IMR-90 (cell line): ENCODE results near the gene CDKN1A. TPM values are rescaled to one million over a fixed set of nuclear protein-coding genes. Genes with fewer than 3 reads are reported as not detected.
"Not testable (repeated sequence)": the region's sequence is repeated elsewhere in the genome, so short reads cannot be mapped to it uniquely, and the experiment has no call there.

Experiments
- ATAC-seq: fragments of 200-7000 bp; cut with Tn5 transposase; 2 replicates; pipeline ENCODE4 v1.9.1; 2020; ENCODE audit warnings: low read depth, mild to moderate bottlenecking, moderate library complexity
- BruUV-seq: library from RNA; stranded (reverse); fragments of 400-500 nt; replicated peaks from 2 replicates; lab custom pipeline; 2021; lab: Mats Ljungman, UMichigan
- CTCF ChIA-PET: fragments of 300-600 bp; formaldehyde crosslinking; extraction: SDS; loops from one replicate; lab custom pipeline; 2021; ENCODE audit warnings: antibody characterized with exemption; lab: Yijun Ruan, JAX
- POLR2A ChIA-PET: fragments of 300-600 bp; sonication (Branson Sonifier 250); formaldehyde crosslinking; loops from one replicate; lab custom pipeline; 2022; ENCODE audit warnings: antibody characterized with exemption; ENCODE audit not compliant: unreplicated experiment; lab: Charles Lee
- DNase-seq: peaks from one replicate; pipeline ENCODE4 v3.0.0; 2013
- H2AFZ ChIP-seq: replicated peaks from 2 replicates; pipeline ENCODE3; 2013; ENCODE audit warnings: low read length, mild to moderate bottlenecking; ENCODE audit not compliant: poor library complexity
- H2AK5ac ChIP-seq: 2 replicates; pipeline ENCODE4 v1.6.1; 2013; ENCODE audit warnings: low read depth, low read length, inconsistent platforms
- H2AK9ac ChIP-seq: replicated peaks from 2 replicates; pipeline ENCODE3; 2013; ENCODE audit warnings: mild to moderate bottlenecking, low read depth, low read length, moderate library complexity; ENCODE audit not compliant: poor library complexity
- H2BK120ac ChIP-seq: 2 replicates; pipeline ENCODE4 v1.6.1; 2013; ENCODE audit warnings: low read depth, low read length, inconsistent platforms
- H2BK15ac ChIP-seq: 3 replicates; pipeline ENCODE4 v1.6.1; 2013; ENCODE audit warnings: low read depth, low read length, inconsistent platforms
- H2BK20ac ChIP-seq: 2 replicates; pipeline ENCODE4 v1.6.1; 2013; ENCODE audit warnings: low read depth, mild to moderate bottlenecking, inconsistent platforms, low read length, moderate library complexity
- H2BK5ac ChIP-seq: 2 replicates; pipeline ENCODE4 v1.6.1; 2013; ENCODE audit warnings: mild to moderate bottlenecking, low read depth, low read length, inconsistent platforms; ENCODE audit not compliant: poor library complexity, severe bottlenecking
- H3K14ac ChIP-seq: replicated peaks from 2 replicates; pipeline ENCODE4 v1.6.1; 2013; ENCODE audit warnings: low read depth, low read length, inconsistent platforms
- H3K18ac ChIP-seq: 2 replicates; pipeline ENCODE4 v1.6.1; 2013; ENCODE audit warnings: low read depth, low read length, control low read depth
- H3K23ac ChIP-seq: 2 replicates; pipeline ENCODE4 v1.6.1; 2013; ENCODE audit warnings: low read depth, low read length, inconsistent platforms
- H3K27ac ChIP-seq: 2 replicates; pipeline ENCODE4 v1.5.1; 2013; ENCODE audit warnings: mild to moderate bottlenecking, control low read depth, low read length; ENCODE audit not compliant: insufficient read depth
- H3K27me3 ChIP-seq: 2 replicates; pipeline ENCODE4 v1.6.1; 2013; ENCODE audit warnings: low read length; ENCODE audit not compliant: control insufficient read depth, insufficient read depth
- H3K36me3 ChIP-seq: 2 replicates; pipeline ENCODE4 v1.6.1; 2013; ENCODE audit warnings: low read length, mixed read lengths; ENCODE audit not compliant: control insufficient read depth, insufficient read depth
- H3K4ac ChIP-seq: 2 replicates; pipeline ENCODE4 v1.6.1; 2013; ENCODE audit warnings: low read depth, low read length, inconsistent platforms
- H3K4me1 ChIP-seq: 2 replicates; pipeline ENCODE4 v1.6.1; 2013; ENCODE audit warnings: low read length, mixed read lengths; ENCODE audit not compliant: control insufficient read depth, insufficient read depth
- H3K4me2 ChIP-seq: 2 replicates; pipeline ENCODE4 v1.6.1; 2013; ENCODE audit warnings: low read depth, mild to moderate bottlenecking, control low read depth, low read length, moderate library complexity
- H3K4me3 ChIP-seq: 2 replicates; pipeline ENCODE4 v1.5.1; 2013; ENCODE audit warnings: low read depth, mild to moderate bottlenecking, control low read depth, low read length, moderate library complexity; ENCODE audit not compliant: insufficient read depth
- H3K56ac ChIP-seq: 2 replicates; pipeline ENCODE4 v1.6.1; 2013; ENCODE audit warnings: low read length, inconsistent platforms; ENCODE audit not compliant: insufficient read depth; ENCODE audit errors: extremely low read depth
- H3K79me1 ChIP-seq, 2 experiments: 2 replicates each; pipeline ENCODE4 v1.6.1; 2013; ENCODE audit warnings: low read length in 2 of 2, inconsistent platforms in 1 of 2, low read depth in 1 of 2
- H3K9ac ChIP-seq: 2 replicates; pipeline ENCODE4 v1.6.1; 2013; ENCODE audit warnings: low read depth, low read length, control low read depth
- H3K9me1 ChIP-seq: 2 replicates; pipeline ENCODE4 v1.6.1; 2013; ENCODE audit warnings: low read length, inconsistent platforms; ENCODE audit not compliant: insufficient read depth
- H3K9me3 ChIP-seq: 2 replicates; pipeline ENCODE4 v1.6.1; 2013; ENCODE audit warnings: low read length; ENCODE audit not compliant: control insufficient read depth, insufficient read depth
- H4K20me1 ChIP-seq: 2 replicates; pipeline ENCODE4 v1.6.1; 2013; ENCODE audit warnings: low read length, inconsistent platforms; ENCODE audit not compliant: insufficient read depth
- H4K5ac ChIP-seq: 2 replicates; pipeline ENCODE4 v1.6.1; 2013; ENCODE audit warnings: mild to moderate bottlenecking, low read depth, low read length, control low read depth
- H4K8ac ChIP-seq, 2 experiments: 2 replicates each; pipeline ENCODE4 v1.6.1; 2013; ENCODE audit warnings: low read depth in 2 of 2, low read length in 2 of 2, control low read depth in 1 of 2, inconsistent platforms in 1 of 2
- H4K91ac ChIP-seq: 2 replicates; pipeline ENCODE4 v1.6.1; 2013; ENCODE audit warnings: low read depth, low read length, inconsistent platforms; ENCODE audit not compliant: insufficient read depth
- WGBS, 2 experiments: methylation state at CpG; one replicate each; pipeline versions ENCODE4 v1.1.5 to v1.1.7; 2013; ENCODE audit warnings: missing lambda C conversion rate in 2 of 2; ENCODE audit not compliant: insufficient read length in 1 of 2; ENCODE audit errors: extremely low coverage in 2 of 2; 5-methylcytosine and 5-hydroxymethylcytosine counted together
- dilution Hi-C: fragments of 300-500 bp; cut with HindIII; formaldehyde crosslinking; loops from one replicate; pipeline ENCODE4 v1.14.3; 2018; ENCODE audit warnings: low sequenced_read_pairs; ENCODE audit not compliant: unreplicated experiment
- in situ Hi-C: fragments of 300-500 bp; cut with MboI; formaldehyde crosslinking; loops from 3 replicates; pipeline ENCODE4 v1.14.3; 2019; ENCODE audit warnings: low sequenced_read_pairs, inconsistent platforms, mixed read lengths
- intact Hi-C: fragments of 100-400 bp; cut with micrococcal nuclease; formaldehyde crosslinking; loops from 2 replicates; pipeline ENCODE4 v1.10.0; 2022
- polyA plus RNA-seq, 3 experiments: library from polyadenylated mRNA; depleted of rRNA; stranded (reverse); fragments of >200 nt; gene quantifications; 2 replicates each; pipeline ENCODE4 v1.2.3, GENCODE V29; 2012; ENCODE audit warnings: low replicate concordance in 1 of 3
- total RNA-seq: library from RNA; depleted of rRNA; stranded (reverse); fragments of >200 nt; gene quantifications from 2 replicates; pipeline ENCODE4 v1.2.3, GENCODE V29; 2012

CDKN1A gene
- total and polyA plus RNA-seq, 2 of the 4 experiments (the other 2 are of a cell fraction) = 155 to 576 TPM

DNA sequence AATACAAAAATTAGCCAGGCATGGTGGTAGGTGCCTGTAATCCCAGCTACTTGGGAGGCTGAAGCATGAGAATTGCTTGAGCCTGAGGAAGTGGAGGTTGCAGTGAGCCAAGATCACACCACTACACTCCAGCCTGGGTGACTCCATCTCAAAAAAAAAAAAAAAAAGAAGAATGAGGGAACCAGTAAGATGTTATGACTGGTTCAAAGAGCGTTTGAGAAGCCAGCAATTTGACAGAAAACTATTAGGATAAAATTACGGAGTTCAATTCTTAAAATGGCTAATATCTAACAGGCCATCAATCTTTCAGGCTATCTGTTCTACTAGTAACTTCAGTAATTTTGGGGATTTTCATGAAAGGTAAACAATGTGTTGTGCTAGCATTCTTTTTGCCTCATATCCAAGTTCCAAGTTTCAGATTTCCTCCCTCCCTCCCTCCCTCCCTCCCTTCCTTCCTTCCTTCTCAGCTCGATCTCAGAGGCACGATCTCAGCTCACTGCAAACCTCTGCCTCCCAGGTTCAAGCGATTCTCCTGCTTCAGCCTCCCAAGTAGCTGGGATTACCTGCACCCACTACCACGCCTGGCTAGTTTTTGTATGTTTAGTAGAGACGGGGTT lies 26.6 kb downstream of the CDKN1A start:
- H3K14ac ChIP-seq, CTCF ChIA-PET, H2AK9ac ChIP-seq, intact Hi-C loops, H3K4ac ChIP-seq, H3K79me1 ChIP-seq, dilution Hi-C loops, H4K5ac ChIP-seq, POLR2A ChIA-PET, H3K9me3 ChIP-seq, H4K20me1 ChIP-seq, H3K4me2 ChIP-seq, H4K8ac ChIP-seq, H3K23ac ChIP-seq, H3K4me1 ChIP-seq, H3K27ac ChIP-seq, H3K9ac ChIP-seq, H2BK5ac ChIP-seq, H2BK120ac ChIP-seq, H4K91ac ChIP-seq, H2BK15ac ChIP-seq, H3K4me3 ChIP-seq, H2BK20ac ChIP-seq, DNase-seq, H2AFZ ChIP-seq, H3K36me3 ChIP-seq, H2AK5ac ChIP-seq, BruUV-seq, H3K56ac ChIP-seq, H3K9me1 ChIP-seq, H3K18ac ChIP-seq: not testable (repeated sequence)
- H3K27me3 ChIP-seq = peaks cover 18% of the 10 kb centered on the region
- in situ Hi-C loops = loop anchor here (5.0 kb wide), 1 partner anchor 47 kb away; no protein-coding TSS in a partner anchor
- no CpG with 5 or more reads among the region's 7 CpGs for WGBS, 2 experiments
- peak; percentile 65 for ATAC-seq
